CD4-positive, alpha-beta T cell (primary cell): ENCODE data around the gene UNC79. TPM values are rescaled to one million over a fixed set of nuclear protein-coding genes. Genes with fewer than 3 reads are reported as not detected.
"Not testable (repeated sequence)": the region's sequence is repeated elsewhere in the genome, so short reads cannot be mapped to it uniquely, and the experiment has no call there.

Experiments
- ATAC-seq: fragments of 200-7000 bp; cut with Tn5 transposase; one replicate; pipeline ENCODE4 v1.10.0; 2022; ENCODE audit warnings: mild to moderate bottlenecking; ENCODE audit not compliant: poor library complexity
- CTCF ChIA-PET: fragments of 350-600 bp; sonication (Branson Sonifier 250); formaldehyde crosslinking; loops from one replicate; lab custom pipeline; 2021; ENCODE audit warnings: antibody characterized with exemption, inconsistent platforms; lab: Charles Lee
- POLR2A ChIA-PET: fragments of 350-600 bp; sonication (Branson Sonifier 250); formaldehyde crosslinking; loops from one replicate; lab custom pipeline; 2021; ENCODE audit warnings: antibody characterized with exemption, inconsistent platforms; lab: Charles Lee
- DNase-seq, 14 experiments: peaks; one replicate each; pipeline ENCODE4 v3.0.0-alpha.2; 2013 to 2020; ENCODE audit warnings: mixed read lengths in 2 of 14
- H3K27ac ChIP-seq, 2 donors: one replicate each; pipeline versions ENCODE4 v1.5.1 to v1.7.0; 2013; ENCODE audit warnings: low read length in 2 of 2, low read depth in 1 of 2, mild to moderate bottlenecking in 1 of 2
- H3K27me3 ChIP-seq, 2 experiments: 1 replicate in 1 of 2; 2 replicates in 1 of 2; pipeline versions ENCODE4 v1.6.1 to v1.7.0; 2013; ENCODE audit warnings: low read length in 2 of 2, control low read depth in 1 of 2, mild to moderate bottlenecking in 1 of 2, moderate library complexity in 1 of 2; ENCODE audit not compliant: insufficient read depth in 2 of 2, control insufficient read depth in 1 of 2
- H3K36me3 ChIP-seq: one replicate; pipeline ENCODE4 v1.6.1; 2013; ENCODE audit warnings: low read length, control low read depth; ENCODE audit not compliant: insufficient read depth
- H3K4me1 ChIP-seq: one replicate; pipeline ENCODE4 v1.6.1; 2013; ENCODE audit warnings: low read length, control low read depth; ENCODE audit not compliant: insufficient read depth
- H3K4me3 ChIP-seq: one replicate; pipeline ENCODE4 v1.5.1; 2013; ENCODE audit warnings: mild to moderate bottlenecking, low read length, moderate library complexity
- H3K9me3 ChIP-seq, 2 experiments: 1 replicate in 1 of 2; 2 replicates in 1 of 2; pipeline versions ENCODE4 v1.6.1 to v1.7.0; 2013; ENCODE audit warnings: low read length in 2 of 2, mild to moderate bottlenecking in 2 of 2, control low read depth in 1 of 2, moderate library complexity in 1 of 2; ENCODE audit not compliant: control insufficient read depth in 1 of 2, insufficient read depth in 1 of 2
- H3K27ac Mint-ChIP-seq: one replicate; pipeline ENCODE4 v1.8.0; 2020; ENCODE audit warnings: mixed read lengths
- H3K27me3 Mint-ChIP-seq: one replicate; pipeline ENCODE4 v1.8.0; 2021; ENCODE audit warnings: mixed read lengths
- H3K36me3 Mint-ChIP-seq: one replicate; pipeline ENCODE4 v1.8.0; 2021; ENCODE audit warnings: low read depth, mixed read lengths
- H3K4me1 Mint-ChIP-seq: one replicate; pipeline ENCODE4 v1.8.0; 2021; ENCODE audit warnings: low read depth, mixed read lengths
- H3K4me3 Mint-ChIP-seq: one replicate; pipeline ENCODE4 v1.8.0; 2020; ENCODE audit warnings: mild to moderate bottlenecking, mixed read lengths
- H3K9me3 Mint-ChIP-seq: one replicate; pipeline ENCODE4 v1.8.0; 2020; ENCODE audit warnings: mixed read lengths
- intact Hi-C, 2 experiments: fragments of 100-400 bp; cut with DNase I in 1 of 2; cut with micrococcal nuclease in 1 of 2; formaldehyde crosslinking; loops; one replicate each; pipeline versions ENCODE4 v1.15.1 to v1.9.0; 2023 to 2025; cut with DNase I, micrococcal nuclease
- polyA plus RNA-seq, 2 donors: library from polyadenylated mRNA; unstranded; fragments of 120-200 nt; gene quantifications; one replicate each; pipeline ENCODE4 v1.2.1, GENCODE V29; 2013
- total RNA-seq, 174 experiments: library from RNA in 2 of 174; stranded (reverse) in 2 of 174; gene quantifications; one replicate each; pipeline ENCODE4 v1.2.3 and lab custom pipeline; 2021 to 2026
- TF ChIP-seq, protein P1 (sequence below): fragments of 200-600 bp; IDR thresholded peaks from one replicate; pipeline ENCODE4 v1.8.0; 2022; ENCODE audit warnings: antibody characterized with exemption, mild to moderate bottlenecking

The UNC79 gene
- total RNA-seq (not detected), total RNA-seq (lab: John Stamatoyannopoulos, UW) (0 to 0.91 (median 0.16) reads per million in 172 experiments)
- 0.01 TPM for polyA plus RNA-seq (2013, experiment 1 of 2)
- polyA plus RNA-seq (2013, experiment 2 of 2): 0.01 TPM

DNA sequence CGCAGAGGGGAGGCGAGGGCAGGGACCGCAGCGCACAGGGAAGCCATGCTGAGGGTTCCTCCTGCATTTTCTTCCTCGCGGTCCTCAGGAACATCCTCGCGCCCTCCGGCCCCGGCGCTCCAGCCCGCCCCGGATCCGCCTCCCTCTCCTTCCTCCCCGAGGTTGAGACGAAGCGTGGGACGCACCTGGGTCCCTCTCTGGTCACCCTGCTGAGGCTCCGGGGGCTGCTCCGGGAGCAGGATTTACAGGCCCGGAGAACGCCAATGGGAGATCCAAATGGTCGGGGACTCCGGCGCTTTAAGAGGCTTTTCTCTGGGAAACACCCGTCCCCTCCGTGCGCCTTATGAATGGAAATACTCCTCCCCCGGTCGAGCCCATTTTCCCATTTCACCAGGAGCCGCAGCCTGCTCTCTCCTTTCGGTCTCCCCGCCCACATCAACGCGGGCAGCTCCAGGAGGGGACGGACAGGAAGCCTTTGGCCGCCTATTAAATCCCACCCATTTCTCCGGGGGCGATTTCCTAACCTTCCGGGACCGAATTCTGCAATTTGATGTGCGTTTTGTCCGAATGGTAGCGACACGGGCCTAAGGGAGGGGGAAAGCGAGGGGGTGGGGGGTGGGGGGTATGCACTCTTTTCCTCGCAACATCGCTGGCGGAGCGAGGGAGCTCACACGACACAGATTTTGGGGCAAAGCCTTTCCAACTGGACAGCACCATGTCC is at the start of gene UNC79:
Gene UNC79 (plus strand): TSS at position 625 of the 721 bp plus-strand sequence. CDS start 91 bp downstream, at position 716.
- intact Hi-C loops: no loop called here

DNA sequence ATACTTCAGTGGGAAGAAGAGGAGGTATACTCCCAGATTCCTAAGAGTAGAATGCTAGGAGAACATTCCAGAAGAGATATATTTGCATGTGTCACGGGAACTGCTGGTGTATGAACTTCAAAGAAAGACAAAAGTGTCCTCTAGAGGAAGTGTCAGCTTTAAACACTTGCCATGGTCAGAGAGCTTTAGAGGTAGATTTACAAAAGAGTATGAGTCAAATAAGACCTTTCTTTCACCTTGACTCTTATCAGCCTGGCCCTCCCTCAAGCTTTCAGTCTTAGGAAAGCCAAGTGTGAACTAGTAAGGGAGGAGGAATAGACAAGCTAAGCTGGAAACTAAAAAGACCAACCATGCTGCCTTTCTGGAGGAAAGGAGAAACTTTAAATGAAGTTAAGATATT is 49.1 kb upstream of the UNC79 start:
- Histone ChIP-seq H3K4me1 (no peaks in the 10 kb centered on the region), H3K36me3 (no peaks in the 10 kb centered on the region), H3K9me3 (no peaks in the 10 kb centered on the region), H3K4me3 (no peak overlapping the region), H3K27me3 (peaks cover 0 to 7% of the 10 kb centered on the region in 2 experiments), H3K27ac (no peak overlapping the region)
- Mint-ChIP-seq H3K36me3 (no peaks in the 10 kb centered on the region), H3K4me3 (no peak overlapping the region), H3K9me3 (peaks cover 7% of the 10 kb centered on the region), H3K27me3 (peaks cover 61% of the 10 kb centered on the region), H3K27ac (no peak overlapping the region), H3K4me1 (no peaks in the 10 kb centered on the region)
- ChIA-PET CTCF (no interaction called here), POLR2A (interaction anchor here (0.5 kb wide), 1 partner anchor 21 kb away, joined by 3 read pairs; no protein-coding TSS in a partner anchor)
- TF ChIP-seq, protein P1, sequence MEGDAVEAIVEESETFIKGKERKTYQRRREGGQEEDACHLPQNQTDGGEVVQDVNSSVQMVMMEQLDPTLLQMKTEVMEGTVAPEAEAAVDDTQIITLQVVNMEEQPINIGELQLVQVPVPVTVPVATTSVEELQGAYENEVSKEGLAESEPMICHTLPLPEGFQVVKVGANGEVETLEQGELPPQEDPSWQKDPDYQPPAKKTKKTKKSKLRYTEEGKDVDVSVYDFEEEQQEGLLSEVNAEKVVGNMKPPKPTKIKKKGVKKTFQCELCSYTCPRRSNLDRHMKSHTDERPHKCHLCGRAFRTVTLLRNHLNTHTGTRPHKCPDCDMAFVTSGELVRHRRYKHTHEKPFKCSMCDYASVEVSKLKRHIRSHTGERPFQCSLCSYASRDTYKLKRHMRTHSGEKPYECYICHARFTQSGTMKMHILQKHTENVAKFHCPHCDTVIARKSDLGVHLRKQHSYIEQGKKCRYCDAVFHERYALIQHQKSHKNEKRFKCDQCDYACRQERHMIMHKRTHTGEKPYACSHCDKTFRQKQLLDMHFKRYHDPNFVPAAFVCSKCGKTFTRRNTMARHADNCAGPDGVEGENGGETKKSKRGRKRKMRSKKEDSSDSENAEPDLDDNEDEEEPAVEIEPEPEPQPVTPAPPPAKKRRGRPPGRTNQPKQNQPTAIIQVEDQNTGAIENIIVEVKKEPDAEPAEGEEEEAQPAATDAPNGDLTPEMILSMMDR: no peak
- ATAC-seq: no peak
- intact Hi-C loops: no loop called here
- no peak for DNase-seq

More for the DNA sequence above, at the start of gene UNC79:
- ATAC-seq (no peak), DNase-seq (no peak)
- Mint-ChIP-seq H3K27ac (no peak within 1 kb of the TSS), H3K4me1 (no peaks in the 10 kb centered on the region), H3K27me3 (peaks cover 54% of the 10 kb centered on the region), H3K9me3 (peaks cover 10% of the 10 kb centered on the region), H3K4me3 (no peak within 1 kb of the TSS), H3K36me3 (no peaks in the 10 kb centered on the region)
- Histone ChIP-seq H3K4me3 (no peak within 1 kb of the TSS), H3K27ac (no peak within 1 kb of the TSS), H3K36me3 (no peaks in the 10 kb centered on the region), H3K4me1 (peaks cover 5% of the 10 kb centered on the region), H3K27me3 (peaks cover 18 to 41% of the 10 kb centered on the region in 2 experiments), H3K9me3 (peaks cover 12 to 16% of the 10 kb centered on the region in 2 experiments)
- CTCF ChIA-PET: no interaction called here
- POLR2A ChIA-PET: no interaction called here
- TF ChIP-seq, protein P1: no peak

DNA sequence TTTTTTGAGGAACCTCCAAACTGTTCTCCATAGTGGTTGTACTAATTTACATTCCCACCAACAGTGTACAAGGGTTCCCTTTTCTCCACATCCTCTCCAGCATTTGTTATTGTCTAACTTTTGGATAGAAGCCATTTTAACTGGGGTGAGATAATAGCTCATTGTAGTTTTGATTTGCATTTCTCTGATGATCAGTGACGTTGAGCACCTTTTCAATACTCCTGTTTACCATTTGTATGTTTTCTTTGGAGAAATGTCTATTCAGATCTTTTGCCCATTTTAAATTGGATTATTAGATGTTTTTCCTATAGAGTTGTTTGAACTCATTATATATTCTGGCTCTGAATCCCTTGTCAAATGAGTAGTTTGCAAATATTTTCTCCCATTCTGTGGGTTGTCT is 46.5 kb upstream of the UNC79 start:
- H3K36me3 Mint-ChIP-seq, CTCF ChIA-PET, ATAC-seq, intact Hi-C loops, DNase-seq, H3K27ac ChIP-seq, H3K4me1 ChIP-seq, H3K4me3 Mint-ChIP-seq, POLR2A ChIA-PET, H3K27me3 ChIP-seq, H3K27ac Mint-ChIP-seq, H3K4me1 Mint-ChIP-seq, H3K36me3 ChIP-seq, H3K9me3 ChIP-seq, H3K4me3 ChIP-seq, H3K9me3 Mint-ChIP-seq: not testable (repeated sequence)
- peaks cover 57% of the 10 kb centered on the region for H3K27me3 Mint-ChIP-seq
